Vagina (tissue), 2 donors: ENCODE measurements around the gene ZG16.
A peak's percentile ranks its signal among the peaks of the same experiment; 100 is the strongest.

Experiments used
- POLR2AphosphoS5 ChIP-seq, 2 donors: sonication (generic); formaldehyde crosslinking; IDR thresholded peaks; one replicate each; pipeline ENCODE4 v1.9.0; 2017; ENCODE audit warnings: antibody characterized with exemption in 2 of 2, mild to moderate bottlenecking in 2 of 2, low read depth in 1 of 2; ENCODE audit not compliant: insufficient read depth in 1 of 2
- TF ChIP-seq, protein P1 (sequence below), 3 experiments: fragments of 450-650 bp in 2 of 3; fragments of 200-600 bp in 1 of 3; sonication (generic) in 1 of 3; IDR thresholded peaks; one replicate each; pipeline ENCODE4 v1.5.1; 2017 to 2019; ENCODE audit warnings: antibody characterized with exemption in 3 of 3, mild to moderate bottlenecking in 2 of 3, moderate library complexity in 2 of 3

DNA sequence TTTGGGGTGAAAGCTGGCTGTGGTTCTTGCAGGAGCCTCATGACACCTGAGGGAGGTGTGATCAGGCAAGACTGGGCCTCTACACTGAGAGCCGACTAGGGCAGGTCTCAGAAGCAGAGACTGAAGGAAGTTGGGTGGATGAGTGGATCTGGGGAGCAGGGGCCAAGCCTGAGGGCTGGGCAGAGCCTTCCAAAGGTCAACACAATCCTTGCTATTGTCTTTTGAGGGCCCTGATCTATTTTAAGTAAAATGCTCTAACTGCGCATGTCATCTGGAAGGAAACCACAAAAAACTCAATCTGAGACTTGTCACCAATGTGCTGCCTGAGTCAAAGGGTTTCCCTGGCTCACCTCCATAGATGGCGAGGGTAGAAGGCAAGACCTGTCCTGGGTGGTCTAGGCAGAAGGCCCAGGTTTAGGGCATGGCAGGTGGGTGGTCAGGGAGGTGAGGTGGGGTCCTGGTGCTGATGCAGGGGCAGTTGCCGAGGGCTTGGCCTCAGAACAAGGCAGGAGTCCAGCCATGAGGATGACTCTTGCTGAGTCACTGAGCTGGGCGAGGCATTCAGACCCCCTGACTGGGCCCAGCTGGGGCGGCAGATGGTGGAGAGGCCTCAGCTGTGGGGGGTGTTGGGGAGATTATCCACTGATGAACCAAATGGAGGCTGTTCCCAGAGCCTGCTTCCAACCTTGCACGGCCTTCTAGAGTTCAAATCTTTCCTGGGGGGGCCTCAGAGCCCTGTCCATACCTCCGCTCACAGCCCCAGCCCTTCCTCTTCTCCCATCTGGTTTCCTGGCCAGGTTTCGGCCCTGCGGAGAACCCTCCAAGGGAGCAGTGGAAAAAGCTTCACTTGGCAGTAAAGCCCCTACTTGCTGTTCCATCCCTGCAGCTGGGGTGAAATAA is 47.3 kb downstream of the ZG16 start:
- TF ChIP-seq, protein P1, sequence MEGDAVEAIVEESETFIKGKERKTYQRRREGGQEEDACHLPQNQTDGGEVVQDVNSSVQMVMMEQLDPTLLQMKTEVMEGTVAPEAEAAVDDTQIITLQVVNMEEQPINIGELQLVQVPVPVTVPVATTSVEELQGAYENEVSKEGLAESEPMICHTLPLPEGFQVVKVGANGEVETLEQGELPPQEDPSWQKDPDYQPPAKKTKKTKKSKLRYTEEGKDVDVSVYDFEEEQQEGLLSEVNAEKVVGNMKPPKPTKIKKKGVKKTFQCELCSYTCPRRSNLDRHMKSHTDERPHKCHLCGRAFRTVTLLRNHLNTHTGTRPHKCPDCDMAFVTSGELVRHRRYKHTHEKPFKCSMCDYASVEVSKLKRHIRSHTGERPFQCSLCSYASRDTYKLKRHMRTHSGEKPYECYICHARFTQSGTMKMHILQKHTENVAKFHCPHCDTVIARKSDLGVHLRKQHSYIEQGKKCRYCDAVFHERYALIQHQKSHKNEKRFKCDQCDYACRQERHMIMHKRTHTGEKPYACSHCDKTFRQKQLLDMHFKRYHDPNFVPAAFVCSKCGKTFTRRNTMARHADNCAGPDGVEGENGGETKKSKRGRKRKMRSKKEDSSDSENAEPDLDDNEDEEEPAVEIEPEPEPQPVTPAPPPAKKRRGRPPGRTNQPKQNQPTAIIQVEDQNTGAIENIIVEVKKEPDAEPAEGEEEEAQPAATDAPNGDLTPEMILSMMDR (IDR thresholded peaks at IDR 0.05), result no peak
- TF ChIP-seq POLR2AphosphoS5 (IDR thresholded peaks at IDR 0.05; ENCODE audit: insufficient read depth in 1 of 2, low read depth in 1 of 2), result peak in 1 of 2 donors; percentile 81
